Stimulated activated CD8-positive, alpha-beta memory T cell treated with anti-CD3 and anti-CD28 coated beads, Interleukin-2, amount 100 ng/mL, for 48 hours (primary cell): ENCODE results near the gene GPR31.

ENCODE experiments used
- DNase-seq, 2 donors: peaks; one replicate each; pipeline ENCODE4 v3.0.0-alpha.2; 2020; ENCODE audit warnings: low read depth in 2 of 2

Gene GPR31

GRCh38 chr6:167137881-167138280 is 19.9 kb downstream of the GPR31 start:
- no peak for DNase-seq

- DNase-seq: no peak
Measured at GRCh38 chr6:167137081-167137480, 20.7 kb downstream of the GPR31 start.

- no peak for DNase-seq
Measured at GRCh38 chr6:167136376-167136775, 21.4 kb downstream of the GPR31 start.

GRCh38 chr6:167134448-167135328 is 23.1 kb downstream of the GPR31 start:
- DNase-seq: no peak

- no peak for DNase-seq
Measured at GRCh38 chr6:167130712-167131684, 26.8 kb downstream of the GPR31 start.

GRCh38 chr6:167130008-167130677 is 27.6 kb downstream of the GPR31 start:
- DNase-seq: no peak

- DNase-seq: no peak
Measured at GRCh38 chr6:167129562-167129961, 28.2 kb downstream of the GPR31 start.

- DNase-seq: no peak
Measured at GRCh38 chr6:167129159-167129558, 28.6 kb downstream of the GPR31 start.

- DNase-seq: no peak
Measured at GRCh38 chr6:167127785-167128531, 29.8 kb downstream of the GPR31 start.

GRCh38 chr6:167125855-167126349 is 31.9 kb downstream of the GPR31 start:
- no peak for DNase-seq

- no peak for DNase-seq
Measured at GRCh38 chr6:167125410-167125809, 32.4 kb downstream of the GPR31 start.

- no peak for DNase-seq
Measured at GRCh38 chr6:167124753-167125152, 33.0 kb downstream of the GPR31 start.

- DNase-seq: no peak
Measured at GRCh38 chr6:167122827-167123657, 34.7 kb downstream of the GPR31 start, which contains the start of gene CCR6. CCR6 (plus strand) TSS chr6:167123096; CDS start chr6:167136135, 13,039 bp downstream.

- DNase-seq: no peak
Measured at GRCh38 chr6:167122041-167122826, 35.5 kb downstream of the GPR31 start.

- no peak for DNase-seq
Measured at GRCh38 chr6:167121335-167121841, 36.4 kb downstream of the GPR31 start.

GRCh38 chr6:167120583-167120903 is 37.2 kb downstream of the GPR31 start:
- DNase-seq: no peak

GRCh38 chr6:167119670-167120582 is 37.9 kb downstream of the GPR31 start:
- no peak for DNase-seq

GRCh38 chr6:167118839-167119238 is 38.9 kb downstream of the GPR31 start:
- no peak for DNase-seq
